Measurements from ENCODE around the gene HEXIM2. TPM values are rescaled to one million over a fixed set of nuclear protein-coding genes. Genes with fewer than 3 reads are reported as not detected.

HEXIM2 gene
- total and polyA plus RNA-seq, 2 of the 13 experiments (the other 11 are each of a cell fraction or from before 2014, with no cell fraction given), result 27.1 to 32.4 TPM

GRCh38 chr17:45200701-45201100 is 39.0 kb downstream of the HEXIM2 start (continued):
- TF ChIP-seq ZNF512 (CRISPR knock-in tag; IDR thresholded peaks at IDR 0.05), result no peak
- TF ChIP-seq SALL1 (CRISPR knock-in tag; IDR thresholded peaks at IDR 0.05), result peak; percentile 47; the same call in 1 of the 2 replicates
- no peak for TF ChIP-seq SSRP1 (CRISPR knock-in tag; IDR thresholded peaks at IDR 0.05)
- TF ChIP-seq EED (CRISPR knock-in tag; IDR thresholded peaks at IDR 0.05), result no peak
- TF ChIP-seq KAT8 (CRISPR knock-in tag; IDR thresholded peaks at IDR 0.05), result 0 out of 2 replicates have a peak, but pooled peaks have one; percentile 21
- TF ChIP-seq, protein P1, sequence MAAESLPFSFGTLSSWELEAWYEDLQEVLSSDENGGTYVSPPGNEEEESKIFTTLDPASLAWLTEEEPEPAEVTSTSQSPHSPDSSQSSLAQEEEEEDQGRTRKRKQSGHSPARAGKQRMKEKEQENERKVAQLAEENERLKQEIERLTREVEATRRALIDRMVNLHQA (CRISPR knock-in tag; IDR thresholded peaks at IDR 0.05), result no peak
- no peak for TF ChIP-seq ZNF768 (CRISPR knock-in tag; IDR thresholded peaks at IDR 0.05)
- no peak for TF ChIP-seq TSC22D2 (CRISPR knock-in tag; IDR thresholded peaks at IDR 0.05; ENCODE audit: borderline replicate concordance)
- TF ChIP-seq SP2 (CRISPR knock-in tag; IDR thresholded peaks at IDR 0.05), result no peak
- TF ChIP-seq ISL2 (CRISPR knock-in tag; IDR thresholded peaks at IDR 0.05), result peak; percentile 55; the same call in 1 of the 2 replicates
- no peak for TF ChIP-seq ZNF225 (CRISPR knock-in tag; IDR thresholded peaks at IDR 0.05)
- TF ChIP-seq, protein P2, sequence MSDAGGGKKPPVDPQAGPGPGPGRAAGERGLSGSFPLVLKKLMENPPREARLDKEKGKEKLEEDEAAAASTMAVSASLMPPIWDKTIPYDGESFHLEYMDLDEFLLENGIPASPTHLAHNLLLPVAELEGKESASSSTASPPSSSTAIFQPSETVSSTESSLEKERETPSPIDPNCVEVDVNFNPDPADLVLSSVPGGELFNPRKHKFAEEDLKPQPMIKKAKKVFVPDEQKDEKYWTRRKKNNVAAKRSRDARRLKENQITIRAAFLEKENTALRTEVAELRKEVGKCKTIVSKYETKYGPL (CRISPR knock-in tag; IDR thresholded peaks at IDR 0.05), result no peak
- no peak for TF ChIP-seq ZNF550 (CRISPR knock-in tag; IDR thresholded peaks at IDR 0.05; ENCODE audit: borderline replicate concordance)
- TF ChIP-seq GTF3A (CRISPR knock-in tag; conservative IDR thresholded peaks at IDR 0.05), result no peak
- peak; percentile 78 for TF ChIP-seq CEBPG (CRISPR knock-in tag; IDR thresholded peaks at IDR 0.05)
- no peak for TF ChIP-seq ZNF382 (CRISPR knock-in tag; IDR thresholded peaks at IDR 0.05; ENCODE audit: borderline replicate concordance)
- TF ChIP-seq ARNT (IDR thresholded peaks at IDR 0.05), result no peak
- TF ChIP-seq POLR2AphosphoS5 (IDR thresholded peaks at IDR 0.05; ENCODE audit: low read depth, low read length), result no peak
- peak; percentile 17; the same call in 1 of the 2 replicates for TF ChIP-seq UBTF (CRISPR knock-in tag; IDR thresholded peaks at IDR 0.05)
- no peak for TF ChIP-seq E2F2 (CRISPR knock-in tag; IDR thresholded peaks at IDR 0.05; ENCODE audit: borderline replicate concordance)
- peak; percentile 28; the same call in 1 of the 2 replicates for TF ChIP-seq CREM (IDR thresholded peaks at IDR 0.05)
- TF ChIP-seq CREM (CRISPR knock-in tag; IDR thresholded peaks at IDR 0.05), result no peak
- TF ChIP-seq HNRNPH1 (optimal IDR thresholded peaks at IDR 0.05; ENCODE audit: low read depth, low read length), result no peak
- TF ChIP-seq ZXDC (CRISPR knock-in tag; IDR thresholded peaks at IDR 0.05), result no peak
- no peak; the same call in 1 of the 2 replicates for TF ChIP-seq SAP130 (CRISPR knock-in tag; IDR thresholded peaks at IDR 0.05; ENCODE audit: low read depth)
